H9 (cell line): Measurements from ENCODE around the gene PLCD3. TPM values are rescaled to one million over a fixed set of nuclear protein-coding genes. Genes with fewer than 3 reads are reported as not detected.
A peak's percentile ranks its signal among the peaks of the same experiment; 100 is the strongest.

Source experiments
- DNase-seq: peaks from one replicate; pipeline ENCODE4 v3.0.0-alpha.2; 2017
- H2AFZ ChIP-seq: one replicate; pipeline ENCODE4 v1.6.1; 2013; ENCODE audit warnings: mild to moderate bottlenecking, low read length, control low read depth, moderate library complexity
- H2AK5ac ChIP-seq: 2 replicates; pipeline ENCODE4 v1.6.1; 2013; ENCODE audit warnings: low read length, control low read depth, mixed read lengths; ENCODE audit not compliant: insufficient read length
- H2BK120ac ChIP-seq: one replicate; pipeline ENCODE4 v1.6.1; 2013; ENCODE audit warnings: low read depth, mild to moderate bottlenecking, low read length, control low read depth, inconsistent platforms; ENCODE audit not compliant: poor library complexity, severe bottlenecking
- H2BK12ac ChIP-seq: 2 replicates; pipeline ENCODE4 v1.6.1; 2013; ENCODE audit warnings: low read length, control low read depth, mixed read lengths, low read depth; ENCODE audit not compliant: insufficient read length
- H2BK15ac ChIP-seq: 2 replicates; pipeline ENCODE4 v1.6.1; 2013; ENCODE audit warnings: low read depth, low read length, control low read depth
- H2BK20ac ChIP-seq: one replicate; pipeline ENCODE4 v1.6.1; 2013; ENCODE audit warnings: low read depth, mild to moderate bottlenecking, low read length, control low read depth, inconsistent platforms; ENCODE audit not compliant: poor library complexity, severe bottlenecking
- H2BK5ac ChIP-seq: 2 replicates; pipeline ENCODE4 v1.6.1; 2013; ENCODE audit warnings: low read length, control low read depth, mixed read lengths; ENCODE audit not compliant: insufficient read length
- H3K14ac ChIP-seq: 2 replicates; pipeline ENCODE4 v1.6.1; 2013; ENCODE audit warnings: low read length, control low read depth; ENCODE audit not compliant: insufficient read depth
- H3K18ac ChIP-seq: 2 replicates; pipeline ENCODE4 v1.6.1; 2013; ENCODE audit warnings: low read depth, mild to moderate bottlenecking, mixed read lengths, low read length, control low read depth; ENCODE audit not compliant: insufficient read length
- H3K23ac ChIP-seq: 2 replicates; pipeline ENCODE4 v1.6.1; 2013; ENCODE audit warnings: low read length, control low read depth, mixed read lengths, low read depth; ENCODE audit not compliant: insufficient read length
- H3K23me2 ChIP-seq: 2 replicates; pipeline ENCODE4 v1.6.1; 2013; ENCODE audit warnings: low read depth, mild to moderate bottlenecking, mixed read lengths, low read length, control low read depth; ENCODE audit not compliant: insufficient read length, poor library complexity, severe bottlenecking
- H3K27ac ChIP-seq: 2 replicates; pipeline ENCODE4 v1.5.1; 2013; ENCODE audit warnings: low read length, control low read depth, mixed read lengths, low read depth; ENCODE audit not compliant: insufficient read length
- H3K27me3 ChIP-seq: 2 replicates; pipeline ENCODE4 v1.6.1; 2013; ENCODE audit warnings: low read length, control low read depth, inconsistent platforms; ENCODE audit not compliant: insufficient read depth
- H3K4ac ChIP-seq: 2 replicates; pipeline ENCODE4 v1.6.1; 2013; ENCODE audit warnings: low read depth, mild to moderate bottlenecking, control low read depth, inconsistent platforms, low read length, moderate library complexity
- H3K4me1 ChIP-seq: 2 replicates; pipeline ENCODE4 v1.6.1; 2013; ENCODE audit warnings: low read length, control low read depth, inconsistent platforms; ENCODE audit not compliant: insufficient read depth
- H3K4me2 ChIP-seq: 2 replicates; pipeline ENCODE4 v1.6.1; 2013; ENCODE audit warnings: low read length, control low read depth, mixed read lengths; ENCODE audit not compliant: insufficient read length, insufficient read depth
- H3K56ac ChIP-seq: 2 replicates; pipeline ENCODE4 v1.6.1; 2013; ENCODE audit warnings: low read depth, mild to moderate bottlenecking, mixed read lengths, low read length, control low read depth; ENCODE audit not compliant: insufficient read length
- H3K79me1 ChIP-seq: 2 replicates; pipeline ENCODE4 v1.6.1; 2013; ENCODE audit warnings: low read depth, mild to moderate bottlenecking, moderate library complexity, low read length, control low read depth, inconsistent platforms; ENCODE audit not compliant: insufficient read depth, poor library complexity, severe bottlenecking
- H3K79me2 ChIP-seq: 2 replicates; pipeline ENCODE4 v1.6.1; 2013; ENCODE audit warnings: low read length, control low read depth, inconsistent platforms; ENCODE audit not compliant: insufficient read depth
- H3K9ac ChIP-seq: 2 replicates; pipeline ENCODE4 v1.6.1; 2013; ENCODE audit warnings: low read length, control low read depth, mixed read lengths; ENCODE audit not compliant: insufficient read length; ENCODE audit errors: extremely low read depth
- H3K9me3 ChIP-seq: one replicate; pipeline ENCODE4 v1.6.1; 2013; ENCODE audit warnings: low read depth, low read length, inconsistent platforms; ENCODE audit not compliant: control insufficient read depth
- H3T11ph ChIP-seq: one replicate; pipeline ENCODE4 v1.6.1; 2013; ENCODE audit warnings: mild to moderate bottlenecking, low read length, control low read depth, inconsistent platforms
- H4K20me1 ChIP-seq: one replicate; pipeline ENCODE4 v1.6.1; 2013; ENCODE audit not compliant: control insufficient read depth, insufficient read length, insufficient read depth
- H4K5ac ChIP-seq: 2 replicates; pipeline ENCODE4 v1.6.1; 2013; ENCODE audit warnings: low read depth, mild to moderate bottlenecking, mixed read lengths, low read length, control low read depth; ENCODE audit not compliant: insufficient read length
- H4K8ac ChIP-seq: replicated peaks from 2 replicates; pipeline ENCODE4 v1.6.1; 2013; ENCODE audit warnings: low read length, control low read depth, mixed read lengths, low read depth; ENCODE audit not compliant: insufficient read length
- H4K91ac ChIP-seq: 2 replicates; pipeline ENCODE4 v1.6.1; 2013; ENCODE audit warnings: low read depth, mild to moderate bottlenecking, moderate library complexity, mixed read lengths, low read length, control low read depth; ENCODE audit not compliant: insufficient read length
- H3K27ac Mint-ChIP-seq, 3 experiments: 2 replicates in 2 of 3; 3 replicates in 1 of 3; pipeline ENCODE4 v1.8.0; 2020 to 2021; ENCODE audit warnings: mixed read lengths in 3 of 3, mild to moderate bottlenecking in 1 of 3, moderate library complexity in 1 of 3
- H3K27me3 Mint-ChIP-seq: 2 replicates; pipeline ENCODE4 v1.8.0; 2021; ENCODE audit warnings: low read depth, mild to moderate bottlenecking, moderate library complexity, mixed read lengths
- H3K36me3 Mint-ChIP-seq, 3 experiments: 2 replicates in 2 of 3; 3 replicates in 1 of 3; pipeline ENCODE4 v1.8.0; 2020 to 2021; ENCODE audit warnings: low read depth in 3 of 3, mixed read lengths in 3 of 3; ENCODE audit not compliant: insufficient read depth in 1 of 3
- H3K4me1 Mint-ChIP-seq, 2 experiments: 2 replicates each; pipeline ENCODE4 v1.8.0; 2020; ENCODE audit warnings: mixed read lengths in 2 of 2
- H3K4me3 Mint-ChIP-seq, 2 experiments: 2 replicates in 1 of 2; 3 replicates in 1 of 2; pipeline ENCODE4 v1.8.0; 2020 to 2021; ENCODE audit warnings: mild to moderate bottlenecking in 2 of 2, mixed read lengths in 2 of 2, moderate library complexity in 1 of 2
- H3K9me3 Mint-ChIP-seq, 2 experiments: 2 replicates in 1 of 2; 3 replicates in 1 of 2; pipeline ENCODE4 v1.8.0; 2020; ENCODE audit warnings: mild to moderate bottlenecking in 2 of 2, mixed read lengths in 2 of 2, moderate library complexity in 1 of 2
- CTCF ChIP-seq: fragments of 200-600 bp; sonication (generic); conservative IDR thresholded peaks from 3 replicates; pipeline ENCODE4 v1.8.0; 2021; ENCODE audit warnings: antibody characterized with exemption, mild to moderate bottlenecking
- WGBS: extraction: QIAGEN DNeasy Blood & Tissue Kit; methylation state at CpG from one replicate; pipeline ENCODE4 v1.1.7; 2013; ENCODE audit warnings: missing lambda C conversion rate, low lambda C conversion rate, mixed read lengths; ENCODE audit not compliant: insufficient read length; ENCODE audit errors: extremely low coverage; 5-methylcytosine and 5-hydroxymethylcytosine counted together
- total RNA-seq: library from RNA; stranded (reverse); gene quantifications from 2 replicates; pipeline ENCODE4 v1.2.1, GENCODE V29; 2021

Gene PLCD3
- total RNA-seq, 1 experiment from 2014 or later: 41.6 TPM

GRCh38 chr17:45127548-45128300 is 4.6 kb downstream of the PLCD3 start:
- Mint-ChIP-seq H3K27ac (peak overlapping the region in 2 of 3 experiments; percentile 62 to 97; a peak in 6 of 7 replicates), H3K4me3 (peak overlapping the region in 1 of 2 experiments; percentile 53; a peak in 1 of 5 replicates), H3K4me1 (peaks cover 30 to 37% of the 10 kb centered on the region in 2 experiments), H3K36me3 (no peaks in the 10 kb centered on the region; a peak in 1 of 7 replicates), H3K9me3 (no peaks in the 10 kb centered on the region), H3K27me3 (no peaks in the 10 kb centered on the region; the same call in 1 of the 2 replicates)
- Histone ChIP-seq H3K23me2 (peaks cover 3% of the 10 kb centered on the region), H4K91ac (no peak overlapping the region), H3K27me3 (no peaks in the 10 kb centered on the region), H2AK5ac (no peak overlapping the region), H3K9me3 (no peaks in the 10 kb centered on the region), H3K4me2 (no peak overlapping the region), H3K56ac (no peak overlapping the region), H3K4me1 (no peaks in the 10 kb centered on the region; the same call in 1 of the 2 replicates), H2BK120ac (no peak overlapping the region), H3K9ac (no peak overlapping the region), H3T11ph (no peak overlapping the region), H4K20me1 (no peaks in the 10 kb centered on the region), H4K5ac (no peak overlapping the region), H3K27ac (no peak overlapping the region), H3K4ac (no peak overlapping the region), H2BK5ac (no peak overlapping the region), H3K14ac (no peak overlapping the region; the same call in 1 of the 2 replicates), H2AFZ (no peak overlapping the region), H3K79me2 (no peaks in the 10 kb centered on the region), H2BK15ac (no peak overlapping the region), H3K23ac (no peak overlapping the region), H3K79me1 (no peaks in the 10 kb centered on the region), H2BK12ac (no peak overlapping the region), H2BK20ac (no peak overlapping the region), H4K8ac (no peak overlapping the region), H3K18ac (no peak overlapping the region)
- DNase-seq: peak; percentile 74
- no peak for TF ChIP-seq CTCF
- WGBS: no CpG with 5 or more reads among the region's 20 CpGs
